RWPE2 (cell line): ENCODE measurements around the gene MDK.
A peak's percentile ranks its signal among the peaks of the same experiment; 100 is the strongest.

Experiments used
- ATAC-seq: fragments of 200-7000 bp; cut with Tn5 transposase; 3 replicates; pipeline ENCODE4 v1.9.1; 2021; ENCODE audit warnings: low read depth
- DNase-seq: peaks from one replicate; pipeline ENCODE4 v3.0.0-alpha.2; 2020; ENCODE audit warnings: low spot score
- H3K27ac ChIP-seq: fragments of 450-650 bp; 2 replicates; pipeline ENCODE4 v1.5.1; 2017; ENCODE audit warnings: mild to moderate bottlenecking; ENCODE audit not compliant: poor library complexity, severe bottlenecking
- H3K27me3 ChIP-seq: fragments of 250-450 bp; sonication (Bioruptor Pico); 2 replicates; pipeline ENCODE4 v1.5.1; 2021; ENCODE audit warnings: mild to moderate bottlenecking, moderate library complexity; ENCODE audit not compliant: insufficient read depth, poor library complexity, severe bottlenecking
- H3K36me3 ChIP-seq: fragments of 250-450 bp; sonication (Bioruptor Pico); 2 replicates; pipeline ENCODE4 v1.5.1; 2020; ENCODE audit warnings: low read depth, mild to moderate bottlenecking, moderate library complexity
- H3K4me1 ChIP-seq: fragments of 250-450 bp; sonication (Bioruptor Pico); 2 replicates; pipeline ENCODE4 v1.5.1; 2021; ENCODE audit warnings: mild to moderate bottlenecking, moderate library complexity; ENCODE audit not compliant: insufficient read depth, poor library complexity, severe bottlenecking
- H3K4me3 ChIP-seq: fragments of 250-450 bp; sonication (Bioruptor Pico); 2 replicates; pipeline ENCODE4 v1.5.1; 2021; ENCODE audit warnings: mild to moderate bottlenecking, moderate library complexity; ENCODE audit not compliant: severe bottlenecking
- H3K9me3 ChIP-seq: fragments of 250-450 bp; sonication (Bioruptor Pico); 2 replicates; pipeline ENCODE4 v1.5.1; 2021; ENCODE audit warnings: mild to moderate bottlenecking, moderate library complexity; ENCODE audit not compliant: severe bottlenecking
- TF ChIP-seq, protein P1 (sequence below): fragments of 450-650 bp; IDR thresholded peaks from one replicate; pipeline ENCODE4 v1.5.1; 2017; ENCODE audit warnings: mild to moderate bottlenecking, moderate library complexity; ENCODE audit not compliant: poor library complexity, severe bottlenecking

MDK gene

DNA sequence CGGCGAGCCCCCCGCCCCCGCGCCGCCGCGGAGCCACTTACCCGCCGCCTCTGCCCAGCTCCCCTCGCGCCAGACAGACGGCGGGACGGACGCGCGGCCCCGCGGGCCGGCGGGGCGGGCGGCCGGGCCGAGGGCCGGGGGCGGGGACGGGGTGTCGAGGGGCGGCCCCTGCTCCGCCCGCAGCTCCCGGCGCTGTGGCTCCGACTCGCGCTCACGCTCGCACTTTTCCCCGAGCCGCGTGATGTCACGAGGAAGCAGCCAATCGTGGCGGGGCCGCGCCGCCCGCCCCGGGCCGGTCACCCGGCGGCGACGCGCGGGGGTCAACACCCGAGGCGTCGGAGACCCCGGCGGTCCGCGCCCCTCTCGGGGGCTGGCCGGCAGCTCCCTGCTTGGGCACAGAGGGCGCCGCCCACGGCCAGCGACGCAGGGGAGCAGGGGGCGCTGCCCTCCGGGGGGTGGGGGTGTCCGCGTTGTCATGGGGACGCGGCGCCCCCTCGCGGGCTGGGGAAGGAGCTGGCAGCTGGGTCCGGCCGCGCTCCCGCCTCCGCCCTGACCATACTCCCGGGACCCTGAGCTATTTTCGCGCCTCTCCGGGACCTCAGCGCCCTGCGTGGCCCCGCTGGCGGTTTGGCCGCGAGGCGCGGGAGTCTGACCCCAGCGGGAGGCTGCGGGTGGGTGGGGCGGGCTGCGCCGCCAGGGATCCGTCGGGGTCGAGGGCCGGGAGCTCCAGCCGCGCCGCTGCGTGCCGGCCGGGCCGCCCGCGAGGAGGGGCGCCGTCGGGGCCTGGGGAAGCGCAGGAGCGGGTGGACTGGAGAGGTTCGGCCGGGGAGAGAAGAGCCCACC lies 10.3 kb downstream of the MDK start, which contains the start of gene CHRM4:
Gene CHRM4, minus strand, starts transcription at position 199 of the 843 bp plus-strand sequence. CDS start 5,219 bp downstream, outside the sequence.
- H3K4me3 ChIP-seq, result peak within 1 kb of the TSS; percentile 40
- no peaks in the 10 kb centered on the region for H3K4me1 ChIP-seq
- TF ChIP-seq, protein P1, sequence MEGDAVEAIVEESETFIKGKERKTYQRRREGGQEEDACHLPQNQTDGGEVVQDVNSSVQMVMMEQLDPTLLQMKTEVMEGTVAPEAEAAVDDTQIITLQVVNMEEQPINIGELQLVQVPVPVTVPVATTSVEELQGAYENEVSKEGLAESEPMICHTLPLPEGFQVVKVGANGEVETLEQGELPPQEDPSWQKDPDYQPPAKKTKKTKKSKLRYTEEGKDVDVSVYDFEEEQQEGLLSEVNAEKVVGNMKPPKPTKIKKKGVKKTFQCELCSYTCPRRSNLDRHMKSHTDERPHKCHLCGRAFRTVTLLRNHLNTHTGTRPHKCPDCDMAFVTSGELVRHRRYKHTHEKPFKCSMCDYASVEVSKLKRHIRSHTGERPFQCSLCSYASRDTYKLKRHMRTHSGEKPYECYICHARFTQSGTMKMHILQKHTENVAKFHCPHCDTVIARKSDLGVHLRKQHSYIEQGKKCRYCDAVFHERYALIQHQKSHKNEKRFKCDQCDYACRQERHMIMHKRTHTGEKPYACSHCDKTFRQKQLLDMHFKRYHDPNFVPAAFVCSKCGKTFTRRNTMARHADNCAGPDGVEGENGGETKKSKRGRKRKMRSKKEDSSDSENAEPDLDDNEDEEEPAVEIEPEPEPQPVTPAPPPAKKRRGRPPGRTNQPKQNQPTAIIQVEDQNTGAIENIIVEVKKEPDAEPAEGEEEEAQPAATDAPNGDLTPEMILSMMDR, result peak; percentile 75
- no peaks in the 10 kb centered on the region for H3K9me3 ChIP-seq
- no peaks in the 10 kb centered on the region for H3K36me3 ChIP-seq
- peaks cover 35% of the 10 kb centered on the region for H3K27me3 ChIP-seq
- DNase-seq, result no peak
- peak; percentile 2; the same call in 1 of the 3 replicates for ATAC-seq
- no peak within 1 kb of the TSS for H3K27ac ChIP-seq

DNA sequence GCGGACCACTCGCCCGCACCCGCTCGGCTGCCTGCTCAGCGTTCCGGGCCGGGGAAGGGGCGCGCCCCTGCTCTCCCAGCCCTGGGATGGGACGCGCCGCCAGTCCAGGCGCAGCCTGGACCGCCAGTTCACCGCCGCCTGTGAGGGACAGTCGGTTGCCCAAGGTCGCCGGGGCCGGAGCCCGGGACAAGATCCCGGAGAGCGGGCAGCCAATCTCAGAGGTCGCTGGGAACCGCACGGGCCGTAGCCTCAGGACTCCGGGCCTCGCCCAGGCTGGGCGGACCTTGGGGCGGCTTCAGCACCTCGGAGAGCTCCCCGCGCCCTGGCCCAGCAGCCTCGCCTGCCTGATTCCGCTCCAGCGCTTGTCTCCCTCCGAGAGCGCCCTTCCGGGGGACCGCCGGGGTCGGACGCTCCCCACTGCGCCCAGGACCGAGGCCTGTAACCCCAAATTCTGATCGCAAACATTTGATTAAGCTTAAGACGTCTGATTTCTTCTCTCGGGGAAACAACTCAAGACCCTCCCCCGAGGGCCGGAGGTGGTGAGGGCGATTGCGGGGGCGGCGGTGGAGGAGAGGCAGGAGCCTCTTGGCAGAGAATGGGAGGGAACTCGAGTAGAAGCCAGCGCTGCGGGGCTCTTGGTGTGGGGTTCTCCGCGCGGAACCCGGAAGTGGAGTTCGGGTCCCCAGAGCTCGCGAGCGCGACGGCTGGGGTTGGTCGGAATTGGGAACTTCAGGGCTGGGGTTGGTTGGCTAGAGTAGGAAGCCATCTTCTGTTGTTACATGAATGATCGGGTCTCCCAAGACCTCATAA lies 11.2 kb downstream of the MDK start:
- H3K4me3 ChIP-seq, result peak overlapping the region; percentile 40
- TF ChIP-seq, protein P1, result peak; percentile 0
- H3K27me3 ChIP-seq, result peaks cover 35% of the 10 kb centered on the region
- H3K9me3 ChIP-seq, result no peaks in the 10 kb centered on the region
- H3K36me3 ChIP-seq, result no peaks in the 10 kb centered on the region
- ATAC-seq, result peak; percentile 73
- H3K27ac ChIP-seq, result no peak overlapping the region
- peak; percentile 76 for DNase-seq
- H3K4me1 ChIP-seq, result no peaks in the 10 kb centered on the region

DNA sequence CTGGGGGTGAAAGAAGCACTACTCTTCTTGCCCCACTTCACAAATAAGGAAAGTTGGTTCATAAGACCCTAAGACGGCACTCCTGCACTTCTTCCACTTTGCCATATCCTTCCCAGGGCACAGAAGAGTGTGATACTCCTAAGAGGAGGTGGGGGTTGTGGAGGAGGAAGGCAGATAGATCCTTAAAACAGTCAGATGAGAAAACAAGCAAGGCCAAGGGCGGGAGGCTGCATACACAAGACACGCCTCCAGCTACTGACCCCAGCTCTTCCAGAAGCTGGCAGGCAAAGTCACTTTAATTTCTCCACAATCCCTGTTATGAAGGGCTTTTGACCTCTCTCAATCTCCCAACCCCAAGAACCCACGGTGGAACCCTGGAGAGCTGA lies 11.8 kb downstream of the MDK start:
- no peaks in the 10 kb centered on the region for H3K9me3 ChIP-seq
- TF ChIP-seq, protein P1, result no peak
- H3K27me3 ChIP-seq, result peaks cover 35% of the 10 kb centered on the region
- no peak for ATAC-seq
- no peak for DNase-seq
- no peak overlapping the region for H3K4me3 ChIP-seq
- H3K27ac ChIP-seq, result no peak overlapping the region
- no peaks in the 10 kb centered on the region for H3K36me3 ChIP-seq
- no peaks in the 10 kb centered on the region for H3K4me1 ChIP-seq

DNA sequence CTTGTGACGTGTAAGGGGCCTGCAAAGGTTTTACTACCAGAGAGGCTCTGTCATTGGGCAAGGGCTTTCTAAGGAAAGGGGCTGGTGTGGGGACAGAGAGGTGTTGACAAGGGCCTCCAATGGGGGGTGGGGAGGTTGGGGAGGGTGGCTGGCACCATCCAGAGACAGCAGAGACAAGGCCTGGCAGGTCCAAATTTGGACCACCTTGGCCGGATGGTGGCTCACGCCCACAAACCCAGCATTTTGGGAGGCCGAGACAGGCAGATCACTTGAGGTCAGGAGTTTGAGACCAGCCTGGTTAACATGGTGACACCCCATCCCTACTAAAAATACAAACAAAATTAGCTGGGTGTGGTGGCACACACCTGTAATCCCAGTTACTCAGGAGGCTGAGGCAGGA lies 12.3 kb downstream of the MDK start:
- TF ChIP-seq, protein P1, result no peak
- H3K27me3 ChIP-seq, result peaks cover 30% of the 10 kb centered on the region
- no peaks in the 10 kb centered on the region for H3K9me3 ChIP-seq
- H3K4me3 ChIP-seq, result no peak overlapping the region
- ATAC-seq, result no peak
- no peaks in the 10 kb centered on the region for H3K36me3 ChIP-seq
- no peak overlapping the region for H3K27ac ChIP-seq
- H3K4me1 ChIP-seq, result no peaks in the 10 kb centered on the region
- no peak for DNase-seq
